Caco-2 (cell line): ENCODE results near the gene CLK3. TPM values are rescaled to one million over a fixed set of nuclear protein-coding genes. Genes with fewer than 3 reads are reported as not detected.

Experiments
- Bru-seq: library from RNA; stranded (reverse); fragments of 400-500 nt; gene quantifications from one replicate; lab custom pipeline; 2021; lab: Mats Ljungman, UMichigan
- BruChase-seq, 2 experiments: library from RNA; stranded (reverse); fragments of 400-500 nt; gene quantifications; one replicate each; lab custom pipeline; 2021; lab: Mats Ljungman, UMichigan
- BruUV-seq: library from RNA; stranded (reverse); fragments of 400-500 nt; replicated peaks from 2 replicates; lab custom pipeline; 2021; lab: Mats Ljungman, UMichigan
- CTCF ChIA-PET: fragments of 300-600 bp; sonication (Branson Sonifier 250); formaldehyde crosslinking; loops from one replicate; lab custom pipeline; 2022; ENCODE audit warnings: antibody characterized with exemption; lab: Charles Lee
- POLR2A ChIA-PET: fragments of 300-600 bp; sonication (Branson Sonifier 250); formaldehyde crosslinking; loops from one replicate; lab custom pipeline; 2022; ENCODE audit warnings: antibody characterized with exemption; lab: Charles Lee
- DNase-seq, 2 experiments: peaks; one replicate each; pipeline versions ENCODE4 v3.0.0 to v3.0.0-alpha.2; 2020 to 2022
- H3K27me3 ChIP-seq: replicated peaks from 2 replicates; pipeline ENCODE4 v1.6.0; 2011; ENCODE audit warnings: low read length; ENCODE audit not compliant: control insufficient read depth, insufficient read depth
- H3K36me3 ChIP-seq: 2 replicates; pipeline ENCODE4 v1.5.1; 2011; ENCODE audit warnings: low read length; ENCODE audit not compliant: control insufficient read depth, insufficient read depth
- H3K4me1 ChIP-seq: fragments of 250-450 bp; sonication (Bioruptor Pico); 2 replicates; pipeline ENCODE4 v1.5.1; 2020; ENCODE audit warnings: mild to moderate bottlenecking
- H3K4me3 ChIP-seq: 2 replicates; pipeline ENCODE4 v1.5.1; 2011; ENCODE audit warnings: low read depth, mild to moderate bottlenecking, control low read depth, low read length
- H3K9me3 ChIP-seq: fragments of 250-450 bp; sonication (Bioruptor Pico); 2 replicates; pipeline ENCODE4 v1.5.1; 2020; ENCODE audit warnings: mild to moderate bottlenecking, moderate library complexity
- H3K27ac Mint-ChIP-seq: one replicate; pipeline ENCODE4 v1.8.0; 2022; ENCODE audit warnings: mixed read lengths; ENCODE audit not compliant: unreplicated experiment
- H3K27me3 Mint-ChIP-seq: one replicate; pipeline ENCODE4 v1.8.0; 2022; ENCODE audit warnings: mixed read lengths; ENCODE audit not compliant: insufficient read depth, unreplicated experiment
- H3K36me3 Mint-ChIP-seq: one replicate; pipeline ENCODE4 v1.8.0; 2022; ENCODE audit warnings: mild to moderate bottlenecking, mixed read lengths; ENCODE audit not compliant: insufficient read depth, unreplicated experiment
- H3K4me1 Mint-ChIP-seq: one replicate; pipeline ENCODE4 v1.8.0; 2022; ENCODE audit warnings: low read depth, mixed read lengths; ENCODE audit not compliant: unreplicated experiment
- H3K4me3 Mint-ChIP-seq: one replicate; pipeline ENCODE4 v1.8.0; 2022; ENCODE audit warnings: mild to moderate bottlenecking, moderate library complexity, mixed read lengths; ENCODE audit not compliant: unreplicated experiment
- H3K9me3 Mint-ChIP-seq: one replicate; pipeline ENCODE4 v1.8.0; 2022; ENCODE audit warnings: mixed read lengths; ENCODE audit not compliant: unreplicated experiment
- CTCF ChIP-seq, 2 experiments: fragments of 200-600 bp in 1 of 2; IDR thresholded peaks; 1 replicate in 1 of 2; 2 replicates in 1 of 2; pipeline versions ENCODE4 v1.5.1 to v1.8.0; 2011 to 2022; ENCODE audit warnings: antibody characterized with exemption in 1 of 2, control low read depth in 1 of 2, inconsistent platforms in 1 of 2, low read depth in 1 of 2, low read length in 1 of 2, mild to moderate bottlenecking in 1 of 2, moderate library complexity in 1 of 2; ENCODE audit not compliant: insufficient read depth in 1 of 2, severe bottlenecking in 1 of 2, unreplicated experiment in 1 of 2
- intact Hi-C: fragments of 100-400 bp; cut with micrococcal nuclease; formaldehyde crosslinking; loops from one replicate; pipeline ENCODE4 v1.10.0; 2022; ENCODE audit not compliant: unreplicated experiment
- long read RNA-seq: library from polyadenylated mRNA; stranded (forward); transcript quantifications from one replicate; pipeline ENCODE4 v2.0.0, GENCODE V29; 2022
- total RNA-seq: library from RNA; stranded (reverse); gene quantifications from 2 replicates; pipeline ENCODE4 v1.2.3, GENCODE V29; 2022

Gene CLK3
- total RNA-seq (49.4 and 54.5 TPM in 2 replicates), Bru-seq, nascent RNA (percentile 71 among the genes with signal in this experiment), BruChase-seq, experiment 1, labeled RNA remaining after a 2-hour chase (percentile 67 among the genes with signal in this experiment), BruChase-seq, experiment 2, labeled RNA remaining after a 6-hour chase (percentile 68 among the genes with signal in this experiment)
- long read RNA-seq, transcript CLK3-202 (13 exons, 2,621 nt) = major isoform, 39 of 68 reads
- long read RNA-seq, partial matches to known transcripts = 6 of 68 reads
- long read RNA-seq, other reads (novel, unspliced or antisense) = 20 of 68 reads

GRCh38 chr15:74615508-74616365 is at the start of gene CLK3:
Gene CLK3 (plus strand): TSS chr15:74615836. CDS start chr15:74619197, 3,361 bp downstream.
- Mint-ChIP-seq H3K27ac (peak within 1 kb of the TSS; percentile 82), H3K9me3 (no peaks in the 10 kb centered on the region), H3K4me3 (peak within 1 kb of the TSS; percentile 86), H3K27me3 (no peaks in the 10 kb centered on the region), H3K36me3 (peaks cover 32% of the 10 kb centered on the region), H3K4me1 (no peaks in the 10 kb centered on the region)
- TF ChIP-seq CTCF (IDR thresholded peaks at IDR 0.05; ENCODE audit: insufficient read depth in 1 of 2, low read depth in 1 of 2, low read length in 1 of 2, severe bottlenecking in 1 of 2, unreplicated experiment in 1 of 2) = no peak
- H3K36me3 ChIP-seq = 0 out of 2 replicates have a peak, but pooled peaks cover 2% of the 10 kb centered on the region
- H3K4me3 ChIP-seq = peak within 1 kb of the TSS; percentile 94
- DNase-seq = peak; percentile 95 to 99
- BruUV-seq = no TSS peak
- intact Hi-C loops = loop anchor here (2.0 to 5.0 kb wide), 2 partner anchors 17 to 243 kb away; no protein-coding TSS in a partner anchor
- ChIA-PET POLR2A (interaction anchor here (0.8 to 1.8 kb wide), 4 partner anchors 17 to 108 kb away, joined by 3 to 8 read pairs (median 4); partner anchors contain the start of gene ARID3B), CTCF (interaction anchor here (0.9 to 1.4 kb wide), 4 partner anchors 13 to 242 kb away, joined by 3 to 5 read pairs (median 4); no protein-coding TSS in a partner anchor)
- peaks cover 9% of the 10 kb centered on the region; the same call in 1 of the 2 replicates for H3K4me1 ChIP-seq
- H3K9me3 ChIP-seq = no peaks in the 10 kb centered on the region
- no peaks in the 10 kb centered on the region for H3K27me3 ChIP-seq

- no peak overlapping the region for H3K4me3 Mint-ChIP-seq
- Histone ChIP-seq H3K4me3 (no peak overlapping the region), H3K36me3 (no peaks in the 10 kb centered on the region), H3K9me3 (no peaks in the 10 kb centered on the region), H3K27me3 (no peaks in the 10 kb centered on the region), H3K4me1 (no peaks in the 10 kb centered on the region)
- CTCF ChIA-PET = no interaction called here
- H3K9me3 Mint-ChIP-seq = no peaks in the 10 kb centered on the region
- peaks cover 48% of the 10 kb centered on the region for H3K36me3 Mint-ChIP-seq
- DNase-seq = no peak
- H3K4me1 Mint-ChIP-seq = no peaks in the 10 kb centered on the region
- intact Hi-C loops = no loop called here
- no peak overlapping the region for H3K27ac Mint-ChIP-seq
- no peak for TF ChIP-seq CTCF (IDR thresholded peaks at IDR 0.05; ENCODE audit: insufficient read depth in 1 of 2, low read depth in 1 of 2, low read length in 1 of 2, severe bottlenecking in 1 of 2, unreplicated experiment in 1 of 2)
- no peaks in the 10 kb centered on the region for H3K27me3 Mint-ChIP-seq
- POLR2A ChIA-PET = interaction anchor here (0.6 kb wide), 1 partner anchor 986 kb away, joined by 3 read pairs; no protein-coding TSS in a partner anchor
- BruUV-seq = no TSS peak
These were observed 47.0 kb upstream of the CLK3 start for GRCh38 chr15:74568594-74568993.

- H3K4me1 Mint-ChIP-seq = no peaks in the 10 kb centered on the region
- no peak for DNase-seq
- no peaks in the 10 kb centered on the region for H3K27me3 Mint-ChIP-seq
- TF ChIP-seq CTCF (IDR thresholded peaks at IDR 0.05; ENCODE audit: insufficient read depth in 1 of 2, low read depth in 1 of 2, low read length in 1 of 2, severe bottlenecking in 1 of 2, unreplicated experiment in 1 of 2) = no peak
- Histone ChIP-seq H3K4me1 (no peaks in the 10 kb centered on the region), H3K36me3 (no peaks in the 10 kb centered on the region), H3K27me3 (no peaks in the 10 kb centered on the region), H3K4me3 (no peak overlapping the region), H3K9me3 (no peaks in the 10 kb centered on the region)
- POLR2A ChIA-PET = no interaction called here
- no TSS peak for BruUV-seq
- CTCF ChIA-PET = no interaction called here
- H3K4me3 Mint-ChIP-seq = no peak overlapping the region
- H3K9me3 Mint-ChIP-seq = no peaks in the 10 kb centered on the region
- peaks cover 57% of the 10 kb centered on the region for H3K36me3 Mint-ChIP-seq
- no peak overlapping the region for H3K27ac Mint-ChIP-seq
- intact Hi-C loops = no loop called here
These were observed 45.9 kb upstream of the CLK3 start for GRCh38 chr15:74569731-74570070.
